AG04449 (cell line): Measurements from ENCODE around the gene GPX7.

Experiments used
- CTCF ChIA-PET: fragments of 350-600 bp; formaldehyde crosslinking; extraction: SDS; loops from one replicate; lab custom pipeline; 2021; ENCODE audit warnings: antibody characterized with exemption; lab: Yijun Ruan, JAX
- POLR2A ChIA-PET: fragments of 400-600, 350-600 bp; formaldehyde crosslinking; extraction: SDS; loops from one replicate; lab custom pipeline; 2020; ENCODE audit warnings: antibody characterized with exemption, inconsistent platforms; lab: Yijun Ruan, JAX
- DNase-seq: peaks from one replicate; pipeline ENCODE4 v3.0.0-alpha.2; 2010; ENCODE audit warnings: low read depth, low spot score
- H3K4me3 ChIP-seq: 2 replicates; pipeline ENCODE4 v1.5.1; 2011; ENCODE audit warnings: low read depth, mild to moderate bottlenecking, control low read depth, low read length
- CTCF ChIP-seq: IDR thresholded peaks from one replicate; pipeline ENCODE4 v1.5.1; 2011; ENCODE audit warnings: mild to moderate bottlenecking, moderate library complexity, low read length, control low read depth, inconsistent platforms; ENCODE audit not compliant: insufficient read depth; ENCODE audit errors: missing control alignments

Gene GPX7

GRCh38 chr1:52635321-52636089 lies 33.3 kb downstream of the GPX7 start:
- DNase-seq: no peak
- TF ChIP-seq CTCF: no peak
- ChIA-PET CTCF (no interaction called here), POLR2A (no interaction called here)
- no peak overlapping the region for H3K4me3 ChIP-seq

DNA sequence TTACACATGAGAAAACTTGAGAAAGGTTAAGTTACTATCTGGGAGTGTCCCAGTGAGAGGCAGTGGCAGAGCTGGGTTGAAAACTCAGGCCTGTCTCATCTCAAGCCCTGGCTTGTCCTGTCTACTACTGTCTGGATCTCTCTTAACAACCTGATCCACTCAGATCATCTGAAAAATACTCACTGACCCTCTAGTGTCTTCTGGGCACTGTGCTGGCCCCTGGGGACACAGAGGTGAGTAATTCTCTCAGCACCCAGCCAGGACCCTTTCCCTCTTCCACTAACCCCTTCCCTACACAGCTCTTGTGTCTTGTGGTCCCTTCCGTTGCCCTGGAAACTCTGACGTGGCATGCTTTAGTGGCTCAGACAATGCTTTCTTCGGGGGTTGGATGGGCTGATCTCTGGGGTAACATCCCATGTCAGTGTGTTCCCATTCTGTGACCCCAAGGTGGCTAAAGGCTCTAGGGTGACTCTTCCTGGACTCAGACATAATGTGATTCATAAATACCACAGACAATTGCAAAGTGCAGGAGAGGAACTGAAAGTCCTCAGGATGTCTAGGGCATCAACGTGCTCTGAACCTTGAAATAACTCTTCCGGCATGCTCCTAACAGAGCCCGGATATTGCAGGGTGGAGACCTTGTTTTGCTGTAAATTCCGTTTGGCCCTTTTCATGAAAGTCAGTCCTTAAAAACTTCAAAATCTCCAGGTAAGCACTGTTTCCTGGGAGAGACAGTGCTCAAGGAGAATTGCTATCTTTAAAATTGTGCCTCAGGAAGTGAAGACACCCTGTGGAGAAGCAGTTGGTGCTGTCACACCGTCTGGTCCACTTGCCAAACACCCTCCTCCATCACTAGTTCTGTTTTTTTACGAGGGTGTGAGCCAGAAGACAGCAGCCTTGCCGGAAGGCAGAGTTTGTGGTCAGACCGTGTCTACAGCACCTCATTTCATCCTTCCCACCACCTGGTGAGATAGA lies 34.8 kb downstream of the GPX7 start:
- H3K4me3 ChIP-seq: no peak overlapping the region
- ChIA-PET POLR2A (no interaction called here), CTCF (no interaction called here)
- DNase-seq: no peak
- no peak for TF ChIP-seq CTCF

- POLR2A ChIA-PET: no interaction called here
- CTCF ChIA-PET: no interaction called here
- DNase-seq: no peak
- no peak overlapping the region for H3K4me3 ChIP-seq
- no peak for TF ChIP-seq CTCF
Measured at GRCh38 chr1:52637946-52638345, 35.8 kb downstream of the GPX7 start.

DNA sequence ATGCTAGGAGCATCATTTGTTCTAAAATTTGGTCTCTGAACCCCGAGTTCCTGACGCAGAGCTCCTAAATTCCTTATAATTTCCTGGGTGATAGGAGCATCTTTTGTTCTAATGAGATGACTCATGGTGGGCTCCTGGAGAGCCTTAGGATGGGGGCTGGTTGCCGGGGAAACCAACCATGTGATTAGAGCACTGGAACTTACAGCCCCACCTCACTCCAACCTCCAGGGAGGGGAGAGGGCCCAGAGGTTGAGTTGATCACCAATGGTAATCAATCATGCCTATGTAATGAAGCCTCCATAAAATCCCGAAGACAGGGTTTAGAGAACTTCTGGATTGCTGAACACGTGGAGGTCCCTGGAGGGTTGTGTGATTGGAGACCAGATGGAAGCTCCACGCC lies 38.5 kb downstream of the GPX7 start:
- CTCF ChIA-PET: no interaction called here
- H3K4me3 ChIP-seq: no peak overlapping the region
- POLR2A ChIA-PET: no interaction called here
- TF ChIP-seq CTCF: no peak
- no peak for DNase-seq

DNA sequence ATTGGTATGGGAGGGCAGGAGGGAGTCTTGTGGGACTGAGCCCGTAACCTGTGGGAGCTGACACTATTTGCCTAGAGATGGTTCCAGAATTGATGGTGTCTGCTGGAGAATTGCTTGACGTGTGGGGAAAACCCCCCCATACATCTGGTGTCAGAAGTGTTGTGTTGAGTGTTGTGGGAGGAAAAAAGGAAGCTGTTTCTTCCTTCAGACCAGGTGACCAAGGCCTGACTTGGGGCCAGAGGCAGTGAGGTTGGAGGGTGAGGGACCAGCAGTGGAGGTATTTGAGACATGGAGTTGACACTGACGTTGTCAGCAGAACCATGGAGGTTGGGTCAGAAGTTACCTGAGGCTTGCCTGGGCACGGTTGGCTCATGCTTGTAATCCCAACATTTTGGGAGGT lies 39.1 kb downstream of the GPX7 start:
- H3K4me3 ChIP-seq: no peak overlapping the region
- TF ChIP-seq CTCF: no peak
- POLR2A ChIA-PET: no interaction called here
- CTCF ChIA-PET: no interaction called here
- DNase-seq: no peak

DNA sequence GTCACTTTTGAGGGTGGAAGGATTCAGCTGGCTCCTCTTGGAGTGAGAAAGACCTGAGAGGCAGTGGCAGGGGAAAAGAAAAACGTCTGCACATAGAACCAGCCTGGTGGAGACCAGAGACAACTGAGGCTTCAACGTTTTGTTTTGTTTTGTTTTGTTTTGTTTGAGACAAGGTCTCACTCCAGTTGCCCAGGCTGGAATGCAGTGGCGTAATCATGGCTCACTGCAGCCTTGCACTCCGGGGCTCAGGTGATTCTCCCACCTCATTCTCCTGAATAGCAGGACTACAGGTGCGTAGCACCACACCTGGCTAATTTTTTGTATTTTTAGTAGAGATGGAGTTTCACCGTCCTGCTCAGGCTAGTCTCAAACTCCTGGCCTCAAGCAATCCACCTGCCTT lies 43.1 kb downstream of the GPX7 start:
- no peak overlapping the region for H3K4me3 ChIP-seq
- POLR2A ChIA-PET: no interaction called here
- CTCF ChIA-PET: no interaction called here
- TF ChIP-seq CTCF: no peak
- no peak for DNase-seq
